SK-N-SH treated with all-trans-retinoic acid at 6 μM for 48 hours (cell line): ENCODE measurements around the gene PPP5C.

Experiments
- ATAC-seq: fragments of 200-7000 bp; cut with Tn5 transposase; 3 replicates; pipeline ENCODE4 v1.9.1; 2020; ENCODE audit warnings: mild to moderate bottlenecking, moderate library complexity
- BACH2 ChIP-seq: fragments of 250-450 bp; sonication (Bioruptor Pico); IDR thresholded peaks from 2 replicates; pipeline ENCODE4 v1.9.0; 2021; ENCODE audit warnings: mild to moderate bottlenecking, borderline replicate concordance
- CSDC2 ChIP-seq: fragments of 250-450 bp; sonication (Bioruptor Pico); IDR thresholded peaks from 2 replicates; pipeline ENCODE4 v1.5.0; 2020; ENCODE audit warnings: mild to moderate bottlenecking, moderate library complexity
- CSRNP3 ChIP-seq: fragments of 250-450 bp; sonication (Bioruptor Pico); IDR thresholded peaks from 2 replicates; pipeline ENCODE4 v1.5.1; 2021; ENCODE audit warnings: mild to moderate bottlenecking, moderate library complexity
- ESRRG ChIP-seq: fragments of 250-450 bp; sonication (Bioruptor Pico); IDR thresholded peaks from 2 replicates; pipeline ENCODE4 v1.6.1; 2021; ENCODE audit warnings: mild to moderate bottlenecking
- GLIS3 ChIP-seq: fragments of 250-450 bp; sonication (Bioruptor Pico); IDR thresholded peaks from 2 replicates; pipeline ENCODE4 v1.5.0; 2020; ENCODE audit warnings: mild to moderate bottlenecking, moderate library complexity
- OSR1 ChIP-seq: fragments of 250-450 bp; sonication (Bioruptor Pico); IDR thresholded peaks from 2 replicates; pipeline ENCODE4 v1.8.0; 2022; ENCODE audit warnings: moderate library complexity, mild to moderate bottlenecking, inconsistent platforms
- POU6F1 ChIP-seq: fragments of 250-450 bp; sonication (Bioruptor Pico); IDR thresholded peaks from 2 replicates; pipeline ENCODE4 v1.8.0; 2021; ENCODE audit warnings: low read depth, mild to moderate bottlenecking, moderate library complexity, borderline replicate concordance
- PPARA ChIP-seq: fragments of 250-450 bp; sonication (Bioruptor Pico); IDR thresholded peaks from 2 replicates; pipeline ENCODE4 v1.5.0; 2020; ENCODE audit warnings: mild to moderate bottlenecking, borderline replicate concordance
- SNAI2 ChIP-seq: fragments of 250-450 bp; sonication (Bioruptor Pico); IDR thresholded peaks from 2 replicates; pipeline ENCODE4 v1.5.0; 2020; ENCODE audit warnings: mild to moderate bottlenecking, moderate library complexity
- TCF4 ChIP-seq: fragments of 250-450 bp; sonication (Bioruptor Pico); IDR thresholded peaks from 2 replicates; pipeline ENCODE4 v1.8.0; 2021; ENCODE audit warnings: mild to moderate bottlenecking, moderate library complexity, borderline replicate concordance
- TOX ChIP-seq: fragments of 250-450 bp; sonication (Bioruptor Pico); IDR thresholded peaks from 2 replicates; pipeline ENCODE4 v1.8.0; 2021; ENCODE audit warnings: mild to moderate bottlenecking, moderate library complexity, borderline replicate concordance
- ZC3H10 ChIP-seq: fragments of 250-450 bp; sonication (Bioruptor Pico); IDR thresholded peaks from 2 replicates; pipeline ENCODE4 v1.5.1; 2021; ENCODE audit warnings: mild to moderate bottlenecking, moderate library complexity
- ZFP3 ChIP-seq: fragments of 250-450 bp; sonication (Bioruptor Pico); IDR thresholded peaks from 2 replicates; pipeline ENCODE4 v1.5.0; 2020; ENCODE audit warnings: mild to moderate bottlenecking, moderate library complexity
- ZFP30 ChIP-seq: fragments of 450-650 bp; formaldehyde crosslinking; IDR thresholded peaks from 2 replicates; pipeline ENCODE4 v1.5.0; 2022; ENCODE audit warnings: mild to moderate bottlenecking, moderate library complexity
- ZNF565 ChIP-seq: fragments of 450-650 bp; formaldehyde crosslinking; conservative IDR thresholded peaks from 2 replicates; pipeline ENCODE4 v1.5.0; 2020; ENCODE audit warnings: low read depth, mild to moderate bottlenecking, moderate library complexity
- ZNF70 ChIP-seq: fragments of 450-650 bp; formaldehyde crosslinking; IDR thresholded peaks from 2 replicates; pipeline ENCODE4 v1.5.0; 2020; ENCODE audit warnings: mild to moderate bottlenecking, moderate library complexity
- ZNF8 ChIP-seq: fragments of 450-650 bp; formaldehyde crosslinking; IDR thresholded peaks from 2 replicates; pipeline ENCODE4 v1.5.0; 2020; ENCODE audit warnings: mild to moderate bottlenecking, moderate library complexity
- TF ChIP-seq, protein P1 (sequence below): fragments of 250-450 bp; sonication (Bioruptor Pico); IDR thresholded peaks from 2 replicates; pipeline ENCODE4 v1.5.0; 2020; ENCODE audit warnings: mild to moderate bottlenecking, moderate library complexity
- TF ChIP-seq, protein P2 (sequence below): fragments of 250-450 bp; sonication (Bioruptor Pico); IDR thresholded peaks from 2 replicates; pipeline ENCODE4 v1.8.0; 2020; ENCODE audit warnings: mild to moderate bottlenecking, moderate library complexity, borderline replicate concordance
- TF ChIP-seq, protein P3 (sequence below): fragments of 250-450 bp; sonication (Bioruptor Pico); IDR thresholded peaks from 2 replicates; pipeline ENCODE4 v1.5.1; 2020; ENCODE audit warnings: low read depth, mild to moderate bottlenecking, moderate library complexity

Gene PPP5C

DNA sequence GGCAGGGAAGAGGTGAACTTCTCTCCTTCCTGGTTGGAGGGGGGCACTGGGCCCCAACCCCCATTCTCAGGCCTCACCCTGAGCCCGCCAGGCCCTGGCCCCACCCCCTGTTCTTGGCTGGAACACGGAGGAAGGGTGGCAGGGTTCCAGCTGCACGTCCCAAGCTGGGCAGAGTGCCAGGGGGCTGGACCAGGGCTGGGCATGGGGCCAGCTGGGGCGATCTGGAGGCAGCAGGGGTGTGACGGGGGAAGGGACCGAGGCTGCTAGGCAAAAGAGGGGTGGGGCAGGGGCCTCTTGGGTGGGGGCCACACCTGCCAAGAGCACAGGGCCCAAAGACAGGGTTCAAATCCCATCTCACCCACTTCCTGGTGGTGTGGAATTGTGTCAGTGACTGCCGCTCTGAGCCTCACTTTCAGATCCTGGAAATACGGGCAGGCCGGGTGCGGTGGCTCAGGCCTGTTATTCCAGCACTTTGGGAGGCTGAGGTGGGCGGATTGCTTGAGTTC is 47.8 kb upstream of the PPP5C start:
- ATAC-seq, result peak; percentile 60
- TF ChIP-seq, protein P1, sequence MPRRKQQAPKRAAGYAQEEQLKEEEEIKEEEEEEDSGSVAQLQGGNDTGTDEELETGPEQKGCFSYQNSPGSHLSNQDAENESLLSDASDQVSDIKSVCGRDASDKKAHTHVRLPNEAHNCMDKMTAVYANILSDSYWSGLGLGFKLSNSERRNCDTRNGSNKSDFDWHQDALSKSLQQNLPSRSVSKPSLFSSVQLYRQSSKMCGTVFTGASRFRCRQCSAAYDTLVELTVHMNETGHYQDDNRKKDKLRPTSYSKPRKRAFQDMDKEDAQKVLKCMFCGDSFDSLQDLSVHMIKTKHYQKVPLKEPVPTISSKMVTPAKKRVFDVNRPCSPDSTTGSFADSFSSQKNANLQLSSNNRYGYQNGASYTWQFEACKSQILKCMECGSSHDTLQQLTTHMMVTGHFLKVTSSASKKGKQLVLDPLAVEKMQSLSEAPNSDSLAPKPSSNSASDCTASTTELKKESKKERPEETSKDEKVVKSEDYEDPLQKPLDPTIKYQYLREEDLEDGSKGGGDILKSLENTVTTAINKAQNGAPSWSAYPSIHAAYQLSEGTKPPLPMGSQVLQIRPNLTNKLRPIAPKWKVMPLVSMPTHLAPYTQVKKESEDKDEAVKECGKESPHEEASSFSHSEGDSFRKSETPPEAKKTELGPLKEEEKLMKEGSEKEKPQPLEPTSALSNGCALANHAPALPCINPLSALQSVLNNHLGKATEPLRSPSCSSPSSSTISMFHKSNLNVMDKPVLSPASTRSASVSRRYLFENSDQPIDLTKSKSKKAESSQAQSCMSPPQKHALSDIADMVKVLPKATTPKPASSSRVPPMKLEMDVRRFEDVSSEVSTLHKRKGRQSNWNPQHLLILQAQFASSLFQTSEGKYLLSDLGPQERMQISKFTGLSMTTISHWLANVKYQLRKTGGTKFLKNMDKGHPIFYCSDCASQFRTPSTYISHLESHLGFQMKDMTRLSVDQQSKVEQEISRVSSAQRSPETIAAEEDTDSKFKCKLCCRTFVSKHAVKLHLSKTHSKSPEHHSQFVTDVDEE (CRISPR knock-in tag), result peak; percentile 60; the same call in 1 of the 2 replicates
- no peak for TF ChIP-seq ZFP30 (CRISPR knock-in tag)
- TF ChIP-seq, protein P2, sequence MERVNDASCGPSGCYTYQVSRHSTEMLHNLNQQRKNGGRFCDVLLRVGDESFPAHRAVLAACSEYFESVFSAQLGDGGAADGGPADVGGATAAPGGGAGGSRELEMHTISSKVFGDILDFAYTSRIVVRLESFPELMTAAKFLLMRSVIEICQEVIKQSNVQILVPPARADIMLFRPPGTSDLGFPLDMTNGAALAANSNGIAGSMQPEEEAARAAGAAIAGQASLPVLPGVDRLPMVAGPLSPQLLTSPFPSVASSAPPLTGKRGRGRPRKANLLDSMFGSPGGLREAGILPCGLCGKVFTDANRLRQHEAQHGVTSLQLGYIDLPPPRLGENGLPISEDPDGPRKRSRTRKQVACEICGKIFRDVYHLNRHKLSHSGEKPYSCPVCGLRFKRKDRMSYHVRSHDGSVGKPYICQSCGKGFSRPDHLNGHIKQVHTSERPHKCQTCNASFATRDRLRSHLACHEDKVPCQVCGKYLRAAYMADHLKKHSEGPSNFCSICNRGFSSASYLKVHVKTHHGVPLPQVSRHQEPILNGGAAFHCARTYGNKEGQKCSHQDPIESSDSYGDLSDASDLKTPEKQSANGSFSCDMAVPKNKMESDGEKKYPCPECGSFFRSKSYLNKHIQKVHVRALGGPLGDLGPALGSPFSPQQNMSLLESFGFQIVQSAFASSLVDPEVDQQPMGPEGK (CRISPR knock-in tag), result 0 out of 2 replicates have a peak, but pooled peaks have one; percentile 71
- TF ChIP-seq CSRNP3 (CRISPR knock-in tag), result no peak

DNA sequence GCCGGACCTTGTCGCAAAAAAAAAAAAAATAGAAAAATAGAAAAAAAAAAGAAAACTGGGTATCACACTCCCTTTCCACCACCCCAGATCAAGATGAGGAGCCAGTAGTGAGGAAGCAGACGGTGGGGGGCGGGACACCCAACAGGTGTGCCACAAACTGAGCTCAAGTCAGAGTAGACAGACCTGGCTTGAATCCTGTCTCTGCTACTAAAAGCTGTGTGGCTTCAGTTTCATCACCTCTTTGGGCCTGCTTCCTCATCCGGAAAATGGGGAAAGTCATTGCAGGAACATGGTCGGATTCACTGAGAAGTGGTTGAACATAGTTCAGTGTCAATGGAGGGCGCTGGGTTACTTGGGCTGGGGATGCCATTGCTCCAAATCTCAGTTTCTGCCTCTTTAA is 47.2 kb upstream of the PPP5C start:
- TF ChIP-seq ZFP30 (CRISPR knock-in tag) (no peak), TOX (CRISPR knock-in tag) (no peak), ZNF565 (CRISPR knock-in tag) (no peak), POU6F1 (CRISPR knock-in tag) (no peak), BACH2 (no peak), SNAI2 (no peak), ZC3H10 (CRISPR knock-in tag) (no peak), ZNF8 (no peak), CSDC2 (no peak), OSR1 (CRISPR knock-in tag) (no peak), PPARA (no peak), TCF4 (CRISPR knock-in tag) (no peak), GLIS3 (no peak), ZNF70 (CRISPR knock-in tag) (no peak), ZFP3 (no peak), ESRRG (CRISPR knock-in tag) (no peak)
- TF ChIP-seq, protein P3, sequence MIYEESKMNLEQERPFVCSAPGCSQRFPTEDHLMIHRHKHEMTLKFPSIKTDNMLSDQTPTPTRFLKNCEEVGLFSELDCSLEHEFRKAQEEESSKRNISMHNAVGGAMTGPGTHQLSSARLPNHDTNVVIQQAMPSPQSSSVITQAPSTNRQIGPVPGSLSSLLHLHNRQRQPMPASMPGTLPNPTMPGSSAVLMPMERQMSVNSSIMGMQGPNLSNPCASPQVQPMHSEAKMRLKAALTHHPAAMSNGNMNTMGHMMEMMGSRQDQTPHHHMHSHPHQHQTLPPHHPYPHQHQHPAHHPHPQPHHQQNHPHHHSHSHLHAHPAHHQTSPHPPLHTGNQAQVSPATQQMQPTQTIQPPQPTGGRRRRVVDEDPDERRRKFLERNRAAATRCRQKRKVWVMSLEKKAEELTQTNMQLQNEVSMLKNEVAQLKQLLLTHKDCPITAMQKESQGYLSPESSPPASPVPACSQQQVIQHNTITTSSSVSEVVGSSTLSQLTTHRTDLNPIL (CRISPR knock-in tag), result no peak
- TF ChIP-seq, protein P1 (CRISPR knock-in tag), result no peak
- TF ChIP-seq, protein P2 (CRISPR knock-in tag), result no peak
- no peak for ATAC-seq
